Measurements from ENCODE around the gene SLC5A1. TPM values are rescaled to one million over a fixed set of nuclear protein-coding genes. Genes with fewer than 3 reads are reported as not detected.

The SLC5A1 gene
- total RNA-seq, 4 donors from 2014 or later, result 19.2 to 33.4 (median 23.3) TPM

- TF ChIP-seq, protein P1, sequence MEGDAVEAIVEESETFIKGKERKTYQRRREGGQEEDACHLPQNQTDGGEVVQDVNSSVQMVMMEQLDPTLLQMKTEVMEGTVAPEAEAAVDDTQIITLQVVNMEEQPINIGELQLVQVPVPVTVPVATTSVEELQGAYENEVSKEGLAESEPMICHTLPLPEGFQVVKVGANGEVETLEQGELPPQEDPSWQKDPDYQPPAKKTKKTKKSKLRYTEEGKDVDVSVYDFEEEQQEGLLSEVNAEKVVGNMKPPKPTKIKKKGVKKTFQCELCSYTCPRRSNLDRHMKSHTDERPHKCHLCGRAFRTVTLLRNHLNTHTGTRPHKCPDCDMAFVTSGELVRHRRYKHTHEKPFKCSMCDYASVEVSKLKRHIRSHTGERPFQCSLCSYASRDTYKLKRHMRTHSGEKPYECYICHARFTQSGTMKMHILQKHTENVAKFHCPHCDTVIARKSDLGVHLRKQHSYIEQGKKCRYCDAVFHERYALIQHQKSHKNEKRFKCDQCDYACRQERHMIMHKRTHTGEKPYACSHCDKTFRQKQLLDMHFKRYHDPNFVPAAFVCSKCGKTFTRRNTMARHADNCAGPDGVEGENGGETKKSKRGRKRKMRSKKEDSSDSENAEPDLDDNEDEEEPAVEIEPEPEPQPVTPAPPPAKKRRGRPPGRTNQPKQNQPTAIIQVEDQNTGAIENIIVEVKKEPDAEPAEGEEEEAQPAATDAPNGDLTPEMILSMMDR (IDR thresholded peaks at IDR 0.05), result no peak
- no peak for TF ChIP-seq POLR2A (IDR thresholded peaks at IDR 0.05)
- H3K4me3 ChIP-seq (ENCODE audit: low read depth, poor library complexity, severe bottlenecking), result no peak overlapping the region
- DNase-seq (ENCODE audit: low spot score in 2 of 2), result no peak
- WGBS, 2 donors, result 93 to 95% methylated on average over 20 of the region's 20 CpGs
- intact Hi-C loops (cut with DNase I; ENCODE audit: low total_unique reads), result no loop called here
Observed at GRCh38 chr22:32120603-32121002, 77.5 kb downstream of the SLC5A1 start.

DNA sequence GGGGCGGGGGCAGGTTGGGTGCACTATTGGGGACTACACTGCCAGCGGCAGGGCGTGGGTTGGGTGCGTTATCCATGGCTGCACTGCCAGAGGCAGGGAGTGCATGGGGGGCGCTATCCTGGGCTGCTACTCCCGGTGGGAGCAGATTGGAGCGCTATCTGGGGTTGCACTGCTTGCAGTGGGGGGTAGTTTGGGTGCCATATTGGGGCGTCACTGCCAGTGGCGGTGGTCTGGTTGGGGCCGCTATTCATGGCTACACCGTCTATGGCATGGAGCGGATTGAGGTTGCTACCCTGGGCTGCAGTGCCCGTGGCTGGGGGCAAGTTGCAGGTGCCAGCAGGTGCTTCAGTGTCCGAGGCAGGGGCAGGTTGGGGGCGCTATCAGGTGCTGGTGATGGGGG, 79.8 kb downstream of the SLC5A1 start:
- no peak overlapping the region for H3K4me3 ChIP-seq (ENCODE audit: low read depth, poor library complexity, severe bottlenecking)
- intact Hi-C loops (cut with DNase I; ENCODE audit: low total_unique reads), result no loop called here
- DNase-seq (ENCODE audit: low spot score in 2 of 2), result no peak
- 86 to 94% methylated on average over 13 to 14 of the region's 15 CpGs for WGBS, 2 donors
- TF ChIP-seq, protein P1 (IDR thresholded peaks at IDR 0.05), result no peak
- TF ChIP-seq POLR2A (IDR thresholded peaks at IDR 0.05), result no peak

GRCh38 chr22:32123657-32124056, 80.6 kb downstream of the SLC5A1 start:
- 66 to 80% methylated on average over 10 of the region's 10 CpGs for WGBS, 2 donors

GRCh38 chr22:32127904-32128303, 84.8 kb downstream of the SLC5A1 start:
- TF ChIP-seq POLR2A (IDR thresholded peaks at IDR 0.05), result no peak
- TF ChIP-seq, protein P1 (IDR thresholded peaks at IDR 0.05), result no peak
- intact Hi-C loops (cut with DNase I; ENCODE audit: low total_unique reads), result no loop called here
- no peak for DNase-seq (ENCODE audit: low spot score in 2 of 2)
- WGBS, 2 donors, result 84 to 89% methylated on average over 4 of the region's 4 CpGs
- no peak overlapping the region for H3K4me3 ChIP-seq (ENCODE audit: low read depth, poor library complexity, severe bottlenecking)

More at GRCh38 chr22:32123657-32124056, 80.6 kb downstream of the SLC5A1 start:
- H3K4me3 ChIP-seq (ENCODE audit: low read depth, poor library complexity, severe bottlenecking), result no peak overlapping the region
- no peak for DNase-seq (ENCODE audit: low spot score in 2 of 2)
- TF ChIP-seq POLR2A (IDR thresholded peaks at IDR 0.05), result no peak
- TF ChIP-seq, protein P1 (IDR thresholded peaks at IDR 0.05), result no peak
- intact Hi-C loops (cut with DNase I; ENCODE audit: low total_unique reads), result no loop called here

DNA sequence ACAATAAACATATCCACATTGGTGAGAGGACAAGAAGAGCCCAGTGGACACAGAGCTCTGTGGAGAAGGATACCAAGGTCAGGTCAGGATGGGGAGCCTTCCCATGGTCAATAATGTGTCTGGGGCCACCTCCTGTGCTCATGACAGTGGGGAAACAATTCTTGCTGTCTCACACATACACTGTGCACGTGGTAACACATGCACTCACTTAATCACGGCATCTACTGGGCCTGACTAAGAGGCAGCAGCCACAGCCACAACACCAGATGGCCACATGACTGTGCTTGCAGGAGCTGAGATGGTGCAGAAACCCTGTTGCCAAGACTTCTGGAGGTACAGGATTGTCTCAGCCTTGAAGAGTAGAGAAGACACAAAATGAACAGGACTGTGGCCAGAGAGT, 87.4 kb downstream of the SLC5A1 start:
- H3K4me3 ChIP-seq (ENCODE audit: low read depth, poor library complexity, severe bottlenecking), result no peak overlapping the region
- intact Hi-C loops (cut with DNase I; ENCODE audit: low total_unique reads), result no loop called here
- DNase-seq (ENCODE audit: low spot score in 2 of 2), result no peak
- WGBS, 2 donors, result 52 to 66% methylated on average over 2 of the region's 2 CpGs
- TF ChIP-seq POLR2A (IDR thresholded peaks at IDR 0.05), result no peak
- TF ChIP-seq, protein P1 (IDR thresholded peaks at IDR 0.05), result no peak

GRCh38 chr22:32132126-32132525, 89.1 kb downstream of the SLC5A1 start:
- DNase-seq (ENCODE audit: low spot score in 2 of 2), result no peak
- H3K4me3 ChIP-seq (ENCODE audit: low read depth, poor library complexity, severe bottlenecking), result no peak overlapping the region
- intact Hi-C loops (cut with DNase I; ENCODE audit: low total_unique reads), result no loop called here
- WGBS, 2 donors, result 88 to 95% methylated on average over 9 to 11 of the region's 11 CpGs
- TF ChIP-seq, protein P1 (IDR thresholded peaks at IDR 0.05), result no peak
- TF ChIP-seq POLR2A (IDR thresholded peaks at IDR 0.05), result no peak
